ENCODE results near the gene SORCS2. TPM values are rescaled to one million over a fixed set of nuclear protein-coding genes. Genes with fewer than 3 reads are reported as not detected.
"Not testable (repeated sequence)": the region's sequence is repeated elsewhere in the genome, so short reads cannot be mapped to it uniquely, and the experiment has no call there.

SORCS2 gene
- total RNA-seq, 4 donors from 2014 or later: 1.1 to 2.5 (median 2.0) TPM

DNA sequence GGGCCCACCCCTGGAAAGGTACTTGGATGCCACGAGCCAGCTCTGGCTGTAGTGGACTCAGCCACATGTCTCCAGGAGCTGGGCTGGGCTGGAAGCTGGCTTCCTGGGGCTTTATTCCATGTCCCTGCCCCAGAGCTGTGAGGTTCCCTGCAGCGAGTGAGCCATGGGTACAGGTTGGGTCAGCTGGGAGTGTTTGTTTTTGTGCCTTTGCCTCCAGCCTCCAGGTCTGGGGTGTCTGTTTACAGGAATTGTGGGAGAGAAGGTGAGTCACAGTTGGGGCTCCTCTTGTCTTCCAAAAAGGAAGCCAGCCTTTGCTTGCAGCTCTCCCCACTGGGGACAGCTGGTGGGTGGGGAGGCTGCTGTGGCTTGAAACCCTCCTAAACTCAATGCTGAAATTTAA lies 21.5 kb downstream of the SORCS2 start:
- H3K27ac ChIP-seq: peak overlapping the region in 1 of 4 donors; percentile 12
- peaks cover 5 to 46% (median 7%) of the 10 kb centered on the region in 3 donors for H3K4me1 ChIP-seq
- DNase-seq: no peak
- no peak overlapping the region for H3K4me3 ChIP-seq
- TF ChIP-seq, protein P1, sequence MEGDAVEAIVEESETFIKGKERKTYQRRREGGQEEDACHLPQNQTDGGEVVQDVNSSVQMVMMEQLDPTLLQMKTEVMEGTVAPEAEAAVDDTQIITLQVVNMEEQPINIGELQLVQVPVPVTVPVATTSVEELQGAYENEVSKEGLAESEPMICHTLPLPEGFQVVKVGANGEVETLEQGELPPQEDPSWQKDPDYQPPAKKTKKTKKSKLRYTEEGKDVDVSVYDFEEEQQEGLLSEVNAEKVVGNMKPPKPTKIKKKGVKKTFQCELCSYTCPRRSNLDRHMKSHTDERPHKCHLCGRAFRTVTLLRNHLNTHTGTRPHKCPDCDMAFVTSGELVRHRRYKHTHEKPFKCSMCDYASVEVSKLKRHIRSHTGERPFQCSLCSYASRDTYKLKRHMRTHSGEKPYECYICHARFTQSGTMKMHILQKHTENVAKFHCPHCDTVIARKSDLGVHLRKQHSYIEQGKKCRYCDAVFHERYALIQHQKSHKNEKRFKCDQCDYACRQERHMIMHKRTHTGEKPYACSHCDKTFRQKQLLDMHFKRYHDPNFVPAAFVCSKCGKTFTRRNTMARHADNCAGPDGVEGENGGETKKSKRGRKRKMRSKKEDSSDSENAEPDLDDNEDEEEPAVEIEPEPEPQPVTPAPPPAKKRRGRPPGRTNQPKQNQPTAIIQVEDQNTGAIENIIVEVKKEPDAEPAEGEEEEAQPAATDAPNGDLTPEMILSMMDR (IDR thresholded peaks at IDR 0.05): no peak
- no peak for TF ChIP-seq POLR2A (IDR thresholded peaks at IDR 0.05)
- H3K9me3 ChIP-seq: no peaks in the 10 kb centered on the region
- H3K36me3 ChIP-seq: no peaks in the 10 kb centered on the region
- intact Hi-C loops (cut with DNase I): no loop called here
- H3K27me3 ChIP-seq: peaks cover 0 to 10% (median 0%) of the 10 kb centered on the region in 4 donors
- WGBS, 2 donors: 60 to 100% methylated on average over 1 of the region's 2 CpGs

DNA sequence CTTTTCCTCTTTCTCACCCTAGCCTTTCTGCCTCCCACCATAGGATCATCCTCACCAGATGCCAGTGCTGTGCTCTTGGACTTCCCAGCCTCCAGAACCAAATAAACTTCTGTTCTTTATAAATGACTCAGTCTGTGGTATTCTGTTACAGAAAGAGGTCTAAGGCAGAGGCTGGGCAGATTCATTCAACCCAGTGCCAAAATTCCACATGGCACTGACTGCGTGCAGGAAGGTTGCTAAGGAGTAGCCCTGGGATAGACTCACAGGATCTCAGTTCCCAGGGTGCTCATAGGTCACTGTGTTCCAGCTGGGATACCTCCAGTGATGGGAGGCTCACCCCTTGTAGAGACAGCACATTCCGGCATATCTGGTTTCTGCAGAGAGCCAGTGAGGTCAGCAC lies 22.0 kb downstream of the SORCS2 start:
- no peak overlapping the region for H3K27ac ChIP-seq
- DNase-seq: no peak
- peaks cover 5 to 44% (median 7%) of the 10 kb centered on the region in 3 donors for H3K4me1 ChIP-seq
- TF ChIP-seq, protein P1 (IDR thresholded peaks at IDR 0.05): no peak
- TF ChIP-seq POLR2A (IDR thresholded peaks at IDR 0.05): no peak
- no peaks in the 10 kb centered on the region for H3K9me3 ChIP-seq
- WGBS, 2 donors: 80% methylated on average over 1 of the region's 2 CpGs; no CpG with 5 or more reads in 1 of the 2 donors
- intact Hi-C loops (cut with DNase I): no loop called here
- peaks cover 0 to 7% (median 0%) of the 10 kb centered on the region in 4 donors for H3K27me3 ChIP-seq
- H3K4me3 ChIP-seq: no peak overlapping the region
- H3K36me3 ChIP-seq: no peaks in the 10 kb centered on the region

DNA sequence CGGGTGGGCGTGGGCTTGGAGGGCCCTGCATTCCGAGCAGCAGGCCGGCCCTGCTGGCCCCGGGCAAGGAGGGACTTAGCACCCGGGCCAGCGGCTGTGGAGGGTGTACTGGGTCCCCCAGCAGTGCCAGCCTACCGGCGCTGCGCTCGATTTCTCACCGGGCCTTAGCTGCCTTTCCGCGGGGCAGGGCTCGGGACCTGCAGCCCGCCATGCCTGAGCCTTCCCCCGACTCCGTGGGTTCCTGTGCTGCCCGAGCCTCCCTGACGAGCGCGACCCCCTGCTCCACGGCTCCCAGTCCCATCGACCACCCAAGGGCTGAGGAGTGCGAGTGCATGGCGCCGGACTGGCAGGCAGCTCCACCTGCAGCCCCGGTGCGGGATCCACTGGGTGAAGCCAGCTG lies 22.8 kb downstream of the SORCS2 start:
- H3K36me3 ChIP-seq; DNase-seq; H3K4me3 ChIP-seq; intact Hi-C loops (cut with DNase I); H3K27ac ChIP-seq; H3K9me3 ChIP-seq; H3K27me3 ChIP-seq: not testable (repeated sequence)
- H3K4me1 ChIP-seq: peaks cover 5 to 44% (median 7%) of the 10 kb centered on the region in 3 donors
- no CpG with 5 or more reads among the region's 29 CpGs for WGBS, 2 donors

GRCh38 chr4:7217039-7217438 lies 24.7 kb downstream of the SORCS2 start:
- intact Hi-C loops (cut with DNase I): no loop called here
- Histone ChIP-seq H3K27ac (no peak overlapping the region), H3K9me3 (no peaks in the 10 kb centered on the region), H3K4me1 (peaks cover 4 to 31% (median 5%) of the 10 kb centered on the region in 3 donors), H3K27me3 (peaks cover 0 to 8% (median 0%) of the 10 kb centered on the region in 4 donors), H3K36me3 (no peaks in the 10 kb centered on the region), H3K4me3 (no peak overlapping the region)
- DNase-seq: no peak
- TF ChIP-seq POLR2A (IDR thresholded peaks at IDR 0.05): no peak
- TF ChIP-seq, protein P1 (IDR thresholded peaks at IDR 0.05): no peak
- WGBS, 2 donors: 76% methylated on average over 2 to 7 of the region's 9 CpGs

GRCh38 chr4:7217474-7218321 lies 25.4 kb downstream of the SORCS2 start:
- TF ChIP-seq POLR2A (IDR thresholded peaks at IDR 0.05): no peak
- TF ChIP-seq, protein P1 (IDR thresholded peaks at IDR 0.05): no peak

More at GRCh38 chr4:7217474-7218321, 25.4 kb downstream of the SORCS2 start:
- 45 to 52% methylated on average over 18 to 20 of the region's 26 CpGs for WGBS, 2 donors
- intact Hi-C loops (cut with DNase I): no loop called here
- Histone ChIP-seq H3K27me3 (peaks cover 0 to 8% (median 0%) of the 10 kb centered on the region in 4 donors), H3K36me3 (no peaks in the 10 kb centered on the region), H3K27ac (no peak overlapping the region), H3K9me3 (no peaks in the 10 kb centered on the region), H3K4me3 (no peak overlapping the region), H3K4me1 (peaks cover 4 to 24% (median 5%) of the 10 kb centered on the region in 3 donors)
- no peak for DNase-seq

Measured in esophagus squamous epithelium (tissue), 5 donors.